ENCODE measurements around the gene PACS2.

Gene PACS2

GRCh38 chr14:105386581-105387529, 72.3 kb downstream of the PACS2 start:
- no peak for DNase-seq (ENCODE audit: low read depth in 3 of 3)

- no peak for DNase-seq (ENCODE audit: low read depth in 3 of 3)
Measured at GRCh38 chr14:105387530-105387922, 73.0 kb downstream of the PACS2 start.

- DNase-seq (ENCODE audit: low read depth in 3 of 3) = no peak
Measured at GRCh38 chr14:105388110-105388951, 73.8 kb downstream of the PACS2 start.

GRCh38 chr14:105388976-105389375, 74.4 kb downstream of the PACS2 start:
- no peak for DNase-seq (ENCODE audit: low read depth in 3 of 3)

GRCh38 chr14:105389534-105389933, 75.0 kb downstream of the PACS2 start:
- no peak for DNase-seq (ENCODE audit: low read depth in 3 of 3)

GRCh38 chr14:105389976-105390848, 75.7 kb downstream of the PACS2 start:
- no peak for DNase-seq (ENCODE audit: low read depth in 3 of 3)

GRCh38 chr14:105390849-105391500, 76.4 kb downstream of the PACS2 start:
- DNase-seq (ENCODE audit: low read depth in 3 of 3) = no peak

GRCh38 chr14:105391541-105391940, 77.0 kb downstream of the PACS2 start:
- DNase-seq (ENCODE audit: low read depth in 3 of 3) = no peak

- DNase-seq (ENCODE audit: low read depth in 3 of 3) = no peak
Measured at GRCh38 chr14:105392131-105393090, 77.9 kb downstream of the PACS2 start.

GRCh38 chr14:105393151-105393550, 78.6 kb downstream of the PACS2 start:
- DNase-seq (ENCODE audit: low read depth in 3 of 3) = no peak

- DNase-seq (ENCODE audit: low read depth in 3 of 3) = no peak
Measured at GRCh38 chr14:105394714-105395537, 80.4 kb downstream of the PACS2 start.

- DNase-seq (ENCODE audit: low read depth in 3 of 3) = no peak
Measured at GRCh38 chr14:105395538-105395854, 80.9 kb downstream of the PACS2 start.

- DNase-seq (ENCODE audit: low read depth in 3 of 3) = no peak
Measured at GRCh38 chr14:105397350-105397931, 82.9 kb downstream of the PACS2 start.

GRCh38 chr14:105398044-105398725, 83.6 kb downstream of the PACS2 start, which contains the start of gene TEX22:
Gene TEX22, plus strand, starts transcription at chr14:105398538. Its CDS starts 803 bp downstream, at chr14:105399341.
- peak; percentile 74 to 96 (median 82) for DNase-seq (ENCODE audit: low read depth in 3 of 3)

- DNase-seq (ENCODE audit: low read depth in 3 of 3) = peak in 1 of 3 donors; percentile 50
Measured at GRCh38 chr14:105398726-105399465, 84.3 kb downstream of the PACS2 start.

GRCh38 chr14:105399466-105399775, 84.9 kb downstream of the PACS2 start:
- no peak for DNase-seq (ENCODE audit: low read depth in 3 of 3)

GRCh38 chr14:105400016-105400415, 85.5 kb downstream of the PACS2 start:
- no peak for DNase-seq (ENCODE audit: low read depth in 3 of 3)

GRCh38 chr14:105401699-105402098, 87.2 kb downstream of the PACS2 start:
- no peak for DNase-seq (ENCODE audit: low read depth in 3 of 3)

Data from stimulated activated CD4-positive, alpha-beta T cell treated with anti-CD3 and anti-CD28 coated beads, TNF-alpha, amount 100 ng/mL, for 48 hours (primary cell).